ENCODE measurements around the gene NR4A1.

- TF ChIP-seq CTCF (IDR thresholded peaks at IDR 0.05), result no peak
- no peak for TF ChIP-seq EP300 (IDR thresholded peaks at IDR 0.05)
- no peak for TF ChIP-seq POLR2A (IDR thresholded peaks at IDR 0.05)
Observed at GRCh38 chr12:52091061-52091460, 39.8 kb downstream of the NR4A1 start.

Measured in upper lobe of left lung (tissue), 4 donors.